NCI-H2029 treated with DMSO at 0.1 percent for 48 hours (cell line): Measurements from ENCODE around the gene MEGF11.

Experiments
- DNase-seq: peaks from one replicate; lab custom pipeline; 2025; lab: John Stamatoyannopoulos, UW

The MEGF11 gene

DNA sequence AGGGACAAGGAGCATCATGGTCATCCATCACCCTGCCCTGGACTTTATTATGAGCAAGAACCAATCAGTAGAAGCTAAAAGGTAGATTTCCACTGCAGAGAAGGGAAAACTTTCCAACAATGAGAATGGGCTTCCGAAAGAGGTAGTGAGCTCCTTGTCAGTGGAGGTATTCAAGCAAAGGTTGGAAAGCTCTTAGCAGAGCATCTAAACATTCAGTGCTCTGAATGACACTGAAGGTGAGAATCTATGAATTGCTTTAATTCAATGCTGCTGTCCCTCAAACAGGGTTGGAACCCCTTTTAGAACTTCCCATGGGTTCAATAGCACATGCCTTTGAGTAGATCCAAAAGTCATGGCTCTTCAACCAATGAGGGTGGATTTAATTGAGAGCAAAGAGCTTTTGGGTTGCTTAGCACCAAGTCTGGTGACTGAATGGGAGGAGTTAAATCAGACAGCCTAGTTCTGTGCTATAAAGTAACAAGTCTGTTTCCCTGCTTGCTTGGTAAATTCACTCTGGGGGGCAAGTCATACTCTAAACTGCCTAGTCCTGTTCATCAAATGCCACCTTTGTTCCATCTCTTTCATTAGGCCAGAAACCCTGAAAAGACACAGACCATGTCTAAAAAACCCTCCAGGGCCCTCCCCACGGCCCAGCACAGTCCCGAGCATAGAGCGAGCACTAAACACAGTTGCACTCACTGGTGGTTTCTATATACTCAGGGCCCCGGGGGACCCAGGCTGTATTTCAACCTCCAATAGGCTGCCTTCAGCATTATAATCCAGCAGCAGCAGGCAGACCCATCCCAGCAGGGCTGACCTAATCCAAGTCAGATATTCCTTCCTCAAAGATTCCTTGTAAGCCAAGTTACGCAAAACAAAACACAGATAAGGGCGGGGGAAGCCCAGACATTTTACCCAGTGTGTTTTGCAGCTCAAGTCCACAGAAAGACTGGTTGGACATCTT, 161.2 kb downstream of the MEGF11 start:
- no peak for DNase-seq

- no peak for DNase-seq
These were observed 164.0 kb downstream of the MEGF11 start for GRCh38 chr15:66089509-66089908.

- DNase-seq: no peak
These were observed 164.5 kb downstream of the MEGF11 start for GRCh38 chr15:66089049-66089448.

- DNase-seq: no peak
These were observed 168.4 kb downstream of the MEGF11 start for GRCh38 chr15:66085128-66085527.

DNA sequence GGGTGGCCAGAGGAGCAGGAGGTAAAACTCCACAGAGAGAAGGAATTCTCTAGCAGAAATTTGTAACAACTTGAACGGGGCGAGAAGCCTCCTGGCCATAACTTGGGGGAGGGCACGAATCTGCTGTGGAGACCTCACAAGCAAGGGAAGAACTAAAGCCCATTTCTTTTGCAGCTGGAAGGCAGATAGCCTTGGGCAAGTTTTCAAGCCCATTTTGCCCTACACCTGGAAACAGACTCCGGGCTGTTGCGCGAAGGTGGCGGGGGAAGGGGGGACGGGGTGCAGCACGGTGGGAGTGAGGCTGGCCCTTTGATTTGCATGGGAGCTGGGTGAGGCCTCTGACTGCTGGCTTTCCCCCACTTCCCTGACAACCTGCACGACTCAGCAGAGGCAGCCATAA, 168.8 kb downstream of the MEGF11 start:
- DNase-seq: no peak

DNA sequence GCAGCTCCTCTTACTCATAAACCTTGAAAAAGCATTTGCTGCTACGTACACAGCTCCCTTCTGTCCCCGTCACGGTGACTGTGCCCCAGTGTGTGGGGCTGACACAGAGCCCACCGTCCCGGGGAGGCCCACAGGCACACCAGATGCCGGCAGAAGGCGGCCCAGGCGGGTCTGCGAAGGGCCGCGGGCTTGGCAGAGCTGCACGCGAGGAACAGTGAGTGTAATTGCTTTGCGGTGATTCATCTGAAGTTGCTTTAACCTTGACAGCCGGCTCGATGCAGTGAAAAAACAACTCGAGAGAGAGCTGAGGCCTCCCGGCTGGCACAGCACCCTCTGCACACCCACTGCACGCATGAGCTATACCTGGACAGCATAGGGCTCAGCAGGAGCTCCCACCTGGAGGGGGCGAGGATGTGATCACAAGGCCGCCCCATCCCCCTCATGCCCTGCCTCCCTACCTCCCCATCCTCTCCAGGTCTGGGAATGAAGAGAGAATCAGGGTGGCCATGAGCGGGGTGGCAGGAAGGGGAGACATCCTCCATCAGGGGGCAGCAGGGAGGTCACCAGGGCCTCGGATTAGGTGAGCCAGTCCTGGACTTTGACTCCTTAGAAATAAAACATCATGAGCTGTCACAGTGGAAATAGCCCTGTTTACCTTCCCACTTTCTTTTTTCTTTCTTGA, 172.7 kb downstream of the MEGF11 start:
- no peak for DNase-seq

GRCh38 chr15:66078929-66079275, 174.6 kb downstream of the MEGF11 start:
- DNase-seq: no peak

DNA sequence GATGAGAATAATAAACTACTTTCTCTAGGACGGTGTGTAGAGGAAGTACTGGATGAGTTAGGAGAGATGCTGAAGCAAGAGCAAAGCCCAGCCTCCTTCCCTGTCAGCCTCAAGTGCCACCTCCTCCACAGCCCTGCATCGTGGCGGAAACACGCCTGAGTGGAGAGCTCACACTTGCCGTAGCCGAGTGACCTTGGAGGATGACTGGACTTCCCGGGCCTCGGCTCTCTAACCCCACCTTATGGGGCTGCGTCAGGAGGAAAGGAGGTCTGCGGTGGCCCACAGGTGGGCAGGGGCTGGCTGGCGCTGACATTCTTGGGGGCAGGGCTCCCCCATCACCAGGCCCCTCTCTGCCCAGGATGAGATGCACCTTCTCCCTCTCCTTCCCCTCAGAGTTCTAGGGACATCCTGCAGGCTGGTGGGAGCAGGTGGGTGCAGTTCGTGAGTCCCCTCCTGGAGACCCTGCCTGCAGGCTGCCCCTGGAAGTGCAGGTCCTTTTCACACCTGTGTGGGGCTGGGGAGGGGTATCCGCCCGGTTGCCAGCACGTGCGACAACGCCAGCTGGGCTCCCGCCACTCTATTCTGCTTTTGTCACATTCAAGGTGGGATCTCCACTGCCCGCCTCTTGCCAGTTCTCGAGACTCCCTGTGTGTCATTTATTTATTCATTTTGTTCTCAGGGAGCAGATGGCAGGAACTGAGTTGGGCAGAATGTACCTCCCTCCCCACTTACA, 175.2 kb downstream of the MEGF11 start:
- no peak for DNase-seq

GRCh38 chr15:66077320-66077663, 176.3 kb downstream of the MEGF11 start:
- DNase-seq: no peak

DNA sequence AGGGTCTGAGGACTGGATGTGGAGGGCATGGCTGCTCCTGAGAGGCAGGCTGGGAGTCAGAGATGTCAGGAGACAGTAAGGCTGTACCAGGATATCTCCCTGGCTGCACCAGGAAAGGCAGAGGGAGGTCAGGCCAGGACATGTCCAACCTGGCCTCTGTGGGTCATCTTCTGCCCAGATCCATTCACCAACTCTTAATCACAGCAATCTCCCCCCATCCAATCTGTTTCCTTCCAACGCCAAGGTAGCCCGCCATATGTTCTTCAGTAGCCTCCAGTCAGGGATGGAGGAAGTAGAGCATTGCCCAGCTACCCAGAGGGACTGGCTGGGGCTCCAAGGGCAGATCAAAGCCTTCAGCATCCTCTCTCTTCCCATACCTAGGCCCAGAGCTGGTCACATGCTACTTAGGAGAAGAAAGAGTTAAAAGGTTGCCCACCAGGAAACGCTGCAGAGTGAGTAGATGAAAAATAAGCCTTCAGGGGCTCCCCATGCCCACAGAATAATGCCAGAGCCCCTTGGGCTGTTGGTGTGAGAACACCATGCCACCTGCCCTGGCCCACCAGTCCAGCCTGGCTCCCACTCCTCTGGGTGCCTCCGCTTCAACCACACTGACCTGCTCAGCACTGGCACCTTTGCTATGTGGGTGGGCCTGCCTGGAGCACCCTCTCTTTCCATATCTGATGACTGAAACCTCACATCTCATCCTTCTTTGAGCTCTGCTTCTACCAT, 176.8 kb downstream of the MEGF11 start:
- no peak for DNase-seq

DNA sequence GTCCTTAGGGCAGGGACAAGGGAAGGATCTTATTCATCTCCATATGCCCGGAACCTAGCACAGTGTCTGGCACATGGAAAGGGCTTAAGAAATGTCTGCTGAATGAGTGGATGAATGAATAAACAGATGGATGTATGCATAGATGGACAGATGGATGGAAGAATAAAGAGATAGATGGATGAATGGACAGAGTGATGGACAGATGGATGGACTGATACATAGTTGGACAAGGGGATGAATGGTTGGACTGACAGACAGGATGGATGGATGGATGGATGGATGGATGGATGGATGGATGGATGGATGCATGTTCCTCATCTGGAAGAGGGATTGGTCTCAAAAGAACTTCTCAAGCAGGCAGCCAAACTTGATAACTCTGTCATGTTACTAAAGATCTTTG, 177.6 kb downstream of the MEGF11 start:
- DNase-seq: no peak

GRCh38 chr15:66072616-66073361, 180.8 kb downstream of the MEGF11 start:
- no peak for DNase-seq

GRCh38 chr15:66071921-66072295, 181.6 kb downstream of the MEGF11 start:
- DNase-seq: no peak

DNA sequence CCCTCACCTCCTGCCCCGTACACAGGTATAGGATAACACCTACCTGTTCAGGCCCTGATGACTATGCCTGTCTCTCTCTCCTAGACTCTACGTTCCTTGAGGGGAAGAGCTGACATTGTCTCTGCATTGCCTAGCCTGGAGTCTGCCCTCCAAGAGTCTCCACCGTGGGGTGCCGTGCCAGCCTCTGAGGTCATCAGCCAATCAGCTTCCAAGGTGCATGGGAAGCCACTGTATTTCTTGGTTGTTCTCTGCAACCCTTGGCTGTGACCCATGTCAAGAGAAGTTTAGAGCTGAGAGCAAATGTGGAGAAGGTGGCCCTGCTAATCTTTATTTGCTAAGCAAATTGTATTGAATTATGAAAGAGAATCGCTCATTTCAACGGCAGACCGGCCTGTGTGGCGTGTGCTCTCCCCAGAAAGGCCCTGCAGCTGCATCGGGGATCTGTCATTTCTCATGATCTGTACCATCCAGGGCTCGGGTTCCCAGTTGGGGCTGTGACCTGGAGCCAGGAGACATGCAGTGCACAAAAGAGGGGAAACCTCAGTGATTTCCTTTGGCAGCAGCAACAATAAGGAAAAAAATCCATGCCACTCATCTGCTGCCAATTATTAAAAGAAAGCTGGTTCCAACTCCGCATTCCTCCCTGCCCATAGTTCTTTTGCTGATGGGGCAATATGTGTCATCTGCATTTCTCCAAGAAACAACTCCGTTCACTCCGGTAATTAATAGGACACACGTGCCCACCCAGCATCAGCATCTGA, 182.2 kb downstream of the MEGF11 start:
- no peak for DNase-seq

DNA sequence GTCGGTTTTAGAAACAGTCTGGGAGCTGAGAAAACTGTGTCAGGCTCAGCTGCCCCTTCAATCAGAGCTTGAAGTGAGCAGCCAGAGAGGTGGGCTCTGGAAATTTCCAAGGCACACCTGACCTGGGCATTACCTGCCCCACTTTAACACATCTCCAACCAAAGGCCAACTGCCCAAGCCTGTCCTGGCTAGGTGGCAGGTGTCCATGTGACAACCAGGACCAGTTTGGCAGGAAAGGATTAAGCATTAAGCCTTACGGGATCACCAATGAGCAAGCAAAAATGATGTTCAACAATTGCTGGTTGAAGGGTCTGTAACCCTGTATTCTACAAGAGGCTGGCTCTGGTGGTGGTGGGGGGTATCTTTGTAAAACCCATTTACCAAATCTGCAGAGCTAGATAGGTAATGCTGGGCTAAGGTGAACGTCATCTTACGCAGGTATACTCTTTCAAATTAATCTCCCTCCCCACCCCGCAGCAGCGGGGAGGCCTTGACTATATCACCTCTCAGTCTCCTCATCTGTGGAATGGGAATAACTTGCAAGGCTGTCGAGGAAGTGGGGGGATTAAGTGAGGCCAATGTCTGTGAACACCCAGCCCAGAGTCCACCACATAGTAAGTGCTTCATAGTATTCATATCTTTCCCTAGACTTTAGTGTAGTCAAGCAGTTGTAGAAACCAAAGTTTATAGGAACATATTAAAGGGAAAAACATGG, 183.2 kb downstream of the MEGF11 start:
- DNase-seq: no peak

DNA sequence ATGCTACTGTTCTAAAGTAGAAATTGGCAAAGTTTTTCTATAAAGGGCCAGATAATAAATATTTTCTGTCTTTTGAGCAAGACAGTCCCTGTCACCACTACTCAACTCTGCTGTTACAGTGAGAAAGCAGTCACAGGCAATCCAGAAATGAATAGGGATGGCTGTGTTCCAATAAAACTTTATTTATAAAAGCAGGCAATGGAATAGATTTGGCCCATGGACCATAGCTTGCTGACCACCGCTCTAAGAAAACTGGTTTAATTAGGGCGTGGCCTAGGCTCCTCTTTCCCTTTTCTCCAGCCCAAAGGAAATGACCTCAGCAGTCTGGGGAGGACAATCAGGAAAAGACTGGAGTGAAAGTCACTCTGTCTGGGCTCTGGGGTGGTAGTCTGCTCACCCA, 183.8 kb downstream of the MEGF11 start:
- DNase-seq: no peak

- DNase-seq: no peak
These were observed 184.7 kb downstream of the MEGF11 start for GRCh38 chr15:66068801-66069200.

- DNase-seq: no peak
These were observed 185.9 kb downstream of the MEGF11 start for GRCh38 chr15:66067687-66068086.

- no peak for DNase-seq
These were observed 187.1 kb downstream of the MEGF11 start for GRCh38 chr15:66066481-66066880.

GRCh38 chr15:66066005-66066404, 187.5 kb downstream of the MEGF11 start:
- no peak for DNase-seq
